Neural cell (in vitro differentiated cells): ENCODE data around the gene ATF6. TPM values are rescaled to one million over a fixed set of nuclear protein-coding genes. Genes with fewer than 3 reads are reported as not detected.

Experiments
- H2AFZ ChIP-seq: fragments of 200-600, 300-800 bp; sonication (generic), shearing (Covaris generic); 2 replicates; pipeline ENCODE4 v1.6.0; 2014; ENCODE audit warnings: low read depth, mild to moderate bottlenecking, antibody characterized with exemption, low read length, moderate library complexity
- H3F3A ChIP-seq: fragments of 200-600 bp; shearing (Covaris generic); 2 replicates; pipeline ENCODE4 v1.6.1; 2016; ENCODE audit warnings: mild to moderate bottlenecking, moderate library complexity, mixed read lengths, antibody characterized with exemption, low read length; ENCODE audit not compliant: insufficient read depth, poor library complexity, severe bottlenecking
- H3K27ac ChIP-seq: fragments of 200-600, 300-800 bp; sonication (generic), shearing (Covaris generic); 2 replicates; pipeline ENCODE4 v1.5.1; 2014; ENCODE audit warnings: mild to moderate bottlenecking, low read length, moderate library complexity
- H3K27me3 ChIP-seq: fragments of 300-800, 200-600 bp; sonication (generic), shearing (Covaris generic); 2 replicates; pipeline ENCODE4 v1.6.0; 2014; ENCODE audit warnings: mild to moderate bottlenecking, low read depth, low read length, moderate library complexity; ENCODE audit not compliant: insufficient read depth
- H3K36me3 ChIP-seq: fragments of 300-800, 200-600 bp; sonication (generic), shearing (Covaris generic); 2 replicates; pipeline ENCODE4 v1.5.1; 2014; ENCODE audit warnings: mild to moderate bottlenecking, antibody characterized with exemption, low read length, moderate library complexity; ENCODE audit not compliant: insufficient read depth
- H3K4me2 ChIP-seq: fragments of 300-800, 200-600 bp; sonication (generic), shearing (Covaris generic); 2 replicates; pipeline ENCODE4 v1.6.0; 2014; ENCODE audit warnings: mild to moderate bottlenecking, low read length
- H3K4me3 ChIP-seq: fragments of 300-800, 200-600 bp; sonication (generic), shearing (Covaris generic); 2 replicates; pipeline ENCODE4 v1.5.1; 2014; ENCODE audit warnings: mild to moderate bottlenecking, low read length, moderate library complexity
- H3K79me2 ChIP-seq: fragments of 200-600 bp; shearing (Covaris generic); replicated peaks from 2 replicates; pipeline ENCODE4 v1.6.0; 2014; ENCODE audit warnings: mild to moderate bottlenecking, low read length, moderate library complexity; ENCODE audit not compliant: insufficient read depth
- H3K9ac ChIP-seq: fragments of 300-800, 200-600 bp; sonication (generic), shearing (Covaris generic); 2 replicates; pipeline ENCODE4 v1.6.1; 2016; ENCODE audit warnings: mild to moderate bottlenecking, low read length, mixed read lengths
- H3K9me2 ChIP-seq: fragments of 200-600 bp; shearing (Covaris generic); 2 replicates; pipeline ENCODE4 v1.6.1; 2016; ENCODE audit warnings: mild to moderate bottlenecking, low read length, mixed read lengths; ENCODE audit not compliant: insufficient read depth
- H3K9me3 ChIP-seq: fragments of 200-600, 300-800 bp; sonication (generic), shearing (Covaris generic); 2 replicates; pipeline ENCODE4 v1.6.1; 2016; ENCODE audit warnings: mild to moderate bottlenecking, mixed run types, low read length, moderate library complexity, mixed read lengths
- H4K20me1 ChIP-seq: fragments of 200-600 bp; shearing (Covaris generic); 2 replicates; pipeline ENCODE4 v1.6.1; 2016; ENCODE audit warnings: mild to moderate bottlenecking, mixed run types; ENCODE audit not compliant: insufficient read depth
- EP300 ChIP-seq: fragments of 450-650 bp; conservative IDR thresholded peaks from 2 replicates; pipeline ENCODE4 v1.6.1; 2014; ENCODE audit warnings: antibody characterized with exemption, mild to moderate bottlenecking, moderate library complexity; ENCODE audit not compliant: poor library complexity, severe bottlenecking
- EZH2 ChIP-seq: fragments of 200-600, 300-800 bp; shearing (Covaris generic), sonication (generic); IDR thresholded peaks from 2 replicates; pipeline ENCODE4 v1.6.1; 2014; ENCODE audit warnings: antibody characterized with exemption, low read length, borderline replicate concordance, mild to moderate bottlenecking; ENCODE audit not compliant: insufficient read depth, poor library complexity, severe bottlenecking
- MXI1 ChIP-seq: fragments of 450-650 bp; conservative IDR thresholded peaks from 2 replicates; pipeline ENCODE4 v1.6.1; 2014; ENCODE audit warnings: antibody characterized with exemption, mild to moderate bottlenecking; ENCODE audit not compliant: poor library complexity, severe bottlenecking
- POLR2AphosphoS5 ChIP-seq: IDR thresholded peaks from 2 replicates; pipeline ENCODE4 v1.6.1; 2012
- RAD21 ChIP-seq: fragments of 450-650 bp; conservative IDR thresholded peaks from 2 replicates; pipeline ENCODE4 v1.6.1; 2014; ENCODE audit warnings: antibody characterized with exemption, mild to moderate bottlenecking, moderate library complexity
- SMC3 ChIP-seq: fragments of 450-650 bp; conservative IDR thresholded peaks from 2 replicates; pipeline ENCODE4 v1.6.1; 2014; ENCODE audit warnings: antibody characterized with exemption, mild to moderate bottlenecking, moderate library complexity; ENCODE audit not compliant: poor library complexity
- TAF1 ChIP-seq: IDR thresholded peaks from 2 replicates; pipeline ENCODE4 v1.6.1; 2012; ENCODE audit warnings: low read depth
- polyA plus RNA-seq: library from polyadenylated mRNA; depleted of rRNA; stranded (reverse); fragments of >200 nt; gene quantifications from 2 replicates; pipeline ENCODE4 v1.2.3, GENCODE V29; 2014
- TF ChIP-seq, protein P1 (sequence below): fragments of 450-650 bp; IDR thresholded peaks from 2 replicates; pipeline ENCODE4 v1.5.1; 2014; ENCODE audit warnings: antibody characterized with exemption, mild to moderate bottlenecking, moderate library complexity; ENCODE audit not compliant: poor library complexity, severe bottlenecking
- TF ChIP-seq, protein P2 (sequence below): IDR thresholded peaks from 2 replicates; pipeline ENCODE4 v1.6.1; 2012; ENCODE audit warnings: borderline replicate concordance

The ATF6 gene
- polyA plus RNA-seq, 1 donor from 2014 or later, result 16.6 TPM

DNA sequence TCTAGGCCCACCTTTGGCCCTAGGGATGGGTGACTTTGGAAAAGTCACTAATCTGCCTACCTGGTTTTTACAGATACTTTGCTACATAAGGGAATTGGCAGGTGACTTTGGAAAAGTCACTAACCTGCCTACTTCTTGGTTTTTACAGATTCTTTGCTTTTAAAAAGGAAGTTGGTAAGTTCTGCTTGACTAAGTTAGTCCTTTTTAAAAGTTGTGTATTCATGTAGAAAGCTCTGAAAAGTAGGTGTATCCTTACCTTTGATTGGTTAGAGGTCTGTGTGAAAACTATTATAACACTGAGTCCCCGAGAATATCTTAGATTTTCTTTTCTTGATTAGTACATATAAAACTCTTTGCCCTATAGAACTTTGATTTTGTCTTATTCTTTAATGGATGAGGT, 12.4 kb downstream of the ATF6 start:
- Histone ChIP-seq H3K9me2 (no peaks in the 10 kb centered on the region), H3K4me3 (no peak overlapping the region), H3K9me3 (no peaks in the 10 kb centered on the region), H3K27ac (no peak overlapping the region), H3K9ac (no peak overlapping the region), H3F3A (no peaks in the 10 kb centered on the region), H2AFZ (no peak overlapping the region), H3K36me3 (no peaks in the 10 kb centered on the region), H4K20me1 (no peaks in the 10 kb centered on the region), H3K4me2 (no peak overlapping the region), H3K79me2 (peaks cover 3% of the 10 kb centered on the region), H3K27me3 (no peaks in the 10 kb centered on the region)
- TF ChIP-seq TAF1, result no peak
- no peak for TF ChIP-seq RAD21
- TF ChIP-seq, protein P1, sequence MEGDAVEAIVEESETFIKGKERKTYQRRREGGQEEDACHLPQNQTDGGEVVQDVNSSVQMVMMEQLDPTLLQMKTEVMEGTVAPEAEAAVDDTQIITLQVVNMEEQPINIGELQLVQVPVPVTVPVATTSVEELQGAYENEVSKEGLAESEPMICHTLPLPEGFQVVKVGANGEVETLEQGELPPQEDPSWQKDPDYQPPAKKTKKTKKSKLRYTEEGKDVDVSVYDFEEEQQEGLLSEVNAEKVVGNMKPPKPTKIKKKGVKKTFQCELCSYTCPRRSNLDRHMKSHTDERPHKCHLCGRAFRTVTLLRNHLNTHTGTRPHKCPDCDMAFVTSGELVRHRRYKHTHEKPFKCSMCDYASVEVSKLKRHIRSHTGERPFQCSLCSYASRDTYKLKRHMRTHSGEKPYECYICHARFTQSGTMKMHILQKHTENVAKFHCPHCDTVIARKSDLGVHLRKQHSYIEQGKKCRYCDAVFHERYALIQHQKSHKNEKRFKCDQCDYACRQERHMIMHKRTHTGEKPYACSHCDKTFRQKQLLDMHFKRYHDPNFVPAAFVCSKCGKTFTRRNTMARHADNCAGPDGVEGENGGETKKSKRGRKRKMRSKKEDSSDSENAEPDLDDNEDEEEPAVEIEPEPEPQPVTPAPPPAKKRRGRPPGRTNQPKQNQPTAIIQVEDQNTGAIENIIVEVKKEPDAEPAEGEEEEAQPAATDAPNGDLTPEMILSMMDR, result no peak
- no peak for TF ChIP-seq MXI1
- TF ChIP-seq EP300, result no peak
- no peak for TF ChIP-seq POLR2AphosphoS5
- TF ChIP-seq EZH2, result no peak
- TF ChIP-seq, protein P2, sequence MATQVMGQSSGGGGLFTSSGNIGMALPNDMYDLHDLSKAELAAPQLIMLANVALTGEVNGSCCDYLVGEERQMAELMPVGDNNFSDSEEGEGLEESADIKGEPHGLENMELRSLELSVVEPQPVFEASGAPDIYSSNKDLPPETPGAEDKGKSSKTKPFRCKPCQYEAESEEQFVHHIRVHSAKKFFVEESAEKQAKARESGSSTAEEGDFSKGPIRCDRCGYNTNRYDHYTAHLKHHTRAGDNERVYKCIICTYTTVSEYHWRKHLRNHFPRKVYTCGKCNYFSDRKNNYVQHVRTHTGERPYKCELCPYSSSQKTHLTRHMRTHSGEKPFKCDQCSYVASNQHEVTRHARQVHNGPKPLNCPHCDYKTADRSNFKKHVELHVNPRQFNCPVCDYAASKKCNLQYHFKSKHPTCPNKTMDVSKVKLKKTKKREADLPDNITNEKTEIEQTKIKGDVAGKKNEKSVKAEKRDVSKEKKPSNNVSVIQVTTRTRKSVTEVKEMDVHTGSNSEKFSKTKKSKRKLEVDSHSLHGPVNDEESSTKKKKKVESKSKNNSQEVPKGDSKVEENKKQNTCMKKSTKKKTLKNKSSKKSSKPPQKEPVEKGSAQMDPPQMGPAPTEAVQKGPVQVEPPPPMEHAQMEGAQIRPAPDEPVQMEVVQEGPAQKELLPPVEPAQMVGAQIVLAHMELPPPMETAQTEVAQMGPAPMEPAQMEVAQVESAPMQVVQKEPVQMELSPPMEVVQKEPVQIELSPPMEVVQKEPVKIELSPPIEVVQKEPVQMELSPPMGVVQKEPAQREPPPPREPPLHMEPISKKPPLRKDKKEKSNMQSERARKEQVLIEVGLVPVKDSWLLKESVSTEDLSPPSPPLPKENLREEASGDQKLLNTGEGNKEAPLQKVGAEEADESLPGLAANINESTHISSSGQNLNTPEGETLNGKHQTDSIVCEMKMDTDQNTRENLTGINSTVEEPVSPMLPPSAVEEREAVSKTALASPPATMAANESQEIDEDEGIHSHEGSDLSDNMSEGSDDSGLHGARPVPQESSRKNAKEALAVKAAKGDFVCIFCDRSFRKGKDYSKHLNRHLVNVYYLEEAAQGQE, result no peak
- TF ChIP-seq SMC3, result no peak

DNA sequence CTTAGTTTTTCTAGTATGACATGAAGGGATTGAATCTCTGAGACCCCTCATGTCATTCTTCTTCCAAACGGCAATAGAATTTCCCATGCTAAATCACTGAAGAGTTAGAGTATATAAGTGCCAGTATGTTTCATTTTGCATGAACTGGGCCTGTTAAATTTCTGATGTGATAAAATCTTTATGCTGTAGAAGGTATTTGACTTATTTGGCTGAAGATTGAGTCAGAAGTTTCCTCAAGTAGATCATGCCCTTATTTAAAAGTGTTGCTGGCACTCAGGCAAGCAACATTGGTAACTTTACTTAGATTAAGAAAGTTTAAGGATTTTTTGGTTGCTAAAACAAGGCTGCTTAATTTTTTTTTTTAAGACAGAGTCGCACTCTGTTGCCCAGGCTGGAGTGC, 13.3 kb downstream of the ATF6 start:
- TF ChIP-seq TAF1 (no peak), EP300 (no peak), RAD21 (no peak), EZH2 (no peak), SMC3 (no peak)
- TF ChIP-seq, protein P1, result no peak
- no peaks in the 10 kb centered on the region for H3K27me3 ChIP-seq
- no peak overlapping the region for H3K4me3 ChIP-seq
- no peak overlapping the region for H3K27ac ChIP-seq
- H3K36me3 ChIP-seq, result no peaks in the 10 kb centered on the region
- H3K9me3 ChIP-seq, result no peaks in the 10 kb centered on the region
- H3K9me2 ChIP-seq, result no peaks in the 10 kb centered on the region
- peaks cover 3% of the 10 kb centered on the region for H3K79me2 ChIP-seq
- H3K9ac ChIP-seq, result no peak overlapping the region
- no peaks in the 10 kb centered on the region for H4K20me1 ChIP-seq
- H2AFZ ChIP-seq, result no peak overlapping the region
- H3F3A ChIP-seq, result no peaks in the 10 kb centered on the region
- H3K4me2 ChIP-seq, result no peak overlapping the region
